Effector memory CD8-positive, alpha-beta T cell (primary cell): ENCODE results near the gene KPNA4.
"Not testable (repeated sequence)": the region's sequence is repeated elsewhere in the genome, so short reads cannot be mapped to it uniquely, and the experiment has no call there.

Experiments used
- ATAC-seq: fragments of 150-1000 bp; cut with Tn5 transposase; replicated peaks from 2 replicates; pipeline ENCODE4 v1.10.0; 2021; ENCODE audit warnings: mild to moderate bottlenecking, moderate library complexity
- DNase-seq, 3 experiments: peaks; one replicate each; pipeline ENCODE4 v3.0.0; 2021
- H3K27ac Mint-ChIP-seq, 2 donors: one replicate each; pipeline ENCODE4 v1.8.0; 2022; ENCODE audit warnings: mild to moderate bottlenecking in 2 of 2, mixed read lengths in 2 of 2, moderate library complexity in 2 of 2
- H3K27me3 Mint-ChIP-seq, 2 donors: one replicate each; pipeline ENCODE4 v1.8.0; 2022; ENCODE audit warnings: mixed read lengths in 2 of 2
- H3K36me3 Mint-ChIP-seq: one replicate; pipeline ENCODE4 v1.8.0; 2022; ENCODE audit warnings: mild to moderate bottlenecking, moderate library complexity, mixed read lengths; ENCODE audit not compliant: insufficient read depth
- H3K4me1 Mint-ChIP-seq, 2 donors: one replicate each; pipeline ENCODE4 v1.8.0; 2022; ENCODE audit warnings: low read depth in 2 of 2, mixed read lengths in 2 of 2
- H3K4me3 Mint-ChIP-seq, 2 donors: one replicate each; pipeline ENCODE4 v1.8.0; 2022; ENCODE audit warnings: mild to moderate bottlenecking in 2 of 2, mixed read lengths in 2 of 2, moderate library complexity in 2 of 2
- H3K9me3 Mint-ChIP-seq, 2 donors: one replicate each; pipeline ENCODE4 v1.8.0; 2022; ENCODE audit warnings: mixed read lengths in 2 of 2
- total RNA-seq, 9 experiments: gene quantifications; one replicate each; lab custom pipeline; 2026; lab: John Stamatoyannopoulos, UW

Gene KPNA4
- total RNA-seq, result 122 to 228 (median 176) reads per million in 9 experiments

GRCh38 chr3:160565442-160566403 is at the start of gene KPNA4:
KPNA4 (minus strand) TSS chr3:160565571; CDS start chr3:160565282, 289 bp downstream.
- DNase-seq (peak; percentile 96 to 97 (median 96)), ATAC-seq (peak; percentile 86)
- Mint-ChIP-seq H3K4me3 (peak within 1 kb of the TSS; percentile 90 to 98), H3K4me1 (peaks cover 39 to 48% of the 10 kb centered on the region in 2 donors), H3K27ac (peak within 1 kb of the TSS; percentile 98), H3K27me3 (no peaks in the 10 kb centered on the region), H3K36me3 (peaks cover 21% of the 10 kb centered on the region), H3K9me3 (peaks cover 0 to 2% of the 10 kb centered on the region in 2 donors)

- H3K9me3 Mint-ChIP-seq, result no peaks in the 10 kb centered on the region
- no peaks in the 10 kb centered on the region for H3K4me1 Mint-ChIP-seq
- peaks cover 34 to 48% of the 10 kb centered on the region in 2 donors for H3K27me3 Mint-ChIP-seq
- no peak overlapping the region for H3K27ac Mint-ChIP-seq
- ATAC-seq (no peak), DNase-seq (no peak)
- no peak overlapping the region for H3K4me3 Mint-ChIP-seq
- no peaks in the 10 kb centered on the region for H3K36me3 Mint-ChIP-seq
Observed at GRCh38 chr3:160613661-160614060, 48.3 kb upstream of the KPNA4 start.

GRCh38 chr3:160612386-160613075 is 47.2 kb upstream of the KPNA4 start:
- Mint-ChIP-seq H3K4me1 (no peaks in the 10 kb centered on the region), H3K27me3 (peaks cover 39 to 44% of the 10 kb centered on the region in 2 donors), H3K27ac (no peak overlapping the region), H3K9me3 (no peaks in the 10 kb centered on the region), H3K4me3 (no peak overlapping the region), H3K36me3 (no peaks in the 10 kb centered on the region)
- ATAC-seq (no peak), DNase-seq (no peak)

GRCh38 chr3:160611141-160611540 is 45.8 kb upstream of the KPNA4 start:
- ATAC-seq (no peak), DNase-seq (no peak)
- H3K4me1 Mint-ChIP-seq, result no peaks in the 10 kb centered on the region
- no peaks in the 10 kb centered on the region for H3K36me3 Mint-ChIP-seq
- no peak overlapping the region for H3K27ac Mint-ChIP-seq
- H3K4me3 Mint-ChIP-seq, result no peak overlapping the region
- no peaks in the 10 kb centered on the region for H3K9me3 Mint-ChIP-seq
- peaks cover 40 to 44% of the 10 kb centered on the region in 2 donors for H3K27me3 Mint-ChIP-seq

DNA sequence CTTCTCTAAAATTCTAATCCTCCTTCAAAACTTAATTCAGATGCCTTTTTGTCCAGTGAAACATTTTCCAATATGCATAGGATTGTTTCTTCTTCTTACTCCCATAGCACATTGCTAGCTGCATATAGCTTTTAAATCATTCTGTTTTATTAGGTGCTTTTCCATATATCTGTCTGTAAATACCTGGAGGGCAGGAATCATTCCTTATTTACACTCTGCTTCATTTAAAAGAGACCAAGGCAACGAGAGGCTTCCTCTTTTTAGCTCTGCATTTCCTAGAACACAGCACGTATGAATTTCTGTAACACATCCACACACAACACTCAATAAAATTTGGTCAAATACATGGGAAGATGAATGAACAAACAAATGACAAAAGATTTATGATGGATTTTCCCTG is 43.5 kb upstream of the KPNA4 start:
- no peak overlapping the region for H3K4me3 Mint-ChIP-seq
- H3K27me3 Mint-ChIP-seq, result peaks cover 33 to 35% of the 10 kb centered on the region in 2 donors
- H3K36me3 Mint-ChIP-seq, result no peaks in the 10 kb centered on the region
- no peak overlapping the region for H3K27ac Mint-ChIP-seq
- no peaks in the 10 kb centered on the region for H3K9me3 Mint-ChIP-seq
- DNase-seq, result no peak
- no peaks in the 10 kb centered on the region for H3K4me1 Mint-ChIP-seq
- ATAC-seq, result no peak

DNA sequence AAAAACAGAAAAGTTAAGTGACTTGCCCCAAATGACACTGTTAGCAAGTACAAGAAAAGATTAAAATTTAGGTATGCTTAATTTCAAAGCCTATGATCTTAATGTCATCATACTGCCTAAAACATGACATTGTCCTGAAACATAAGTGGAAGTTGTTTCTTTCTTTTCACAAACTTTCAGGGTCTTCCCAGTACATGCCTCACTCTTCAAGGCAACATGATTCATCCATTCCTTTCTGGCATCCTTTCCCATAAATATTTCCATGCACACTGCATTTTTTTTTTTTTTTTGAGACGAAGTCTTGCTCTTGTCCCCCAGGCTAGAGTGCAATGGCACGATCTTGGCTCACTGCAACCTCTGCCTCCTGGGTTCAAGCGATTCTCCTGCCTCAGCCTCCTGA is 42.5 kb upstream of the KPNA4 start:
- Mint-ChIP-seq H3K36me3 (no peaks in the 10 kb centered on the region), H3K9me3 (no peaks in the 10 kb centered on the region), H3K27ac (no peak overlapping the region), H3K4me1 (no peaks in the 10 kb centered on the region), H3K27me3 (peaks cover 30 to 32% of the 10 kb centered on the region in 2 donors), H3K4me3 (no peak overlapping the region)
- DNase-seq, result no peak
- no peak for ATAC-seq

- no peak for ATAC-seq
- Mint-ChIP-seq H3K27me3 (peaks cover 17 to 20% of the 10 kb centered on the region in 2 donors), H3K4me1 (no peaks in the 10 kb centered on the region), H3K4me3 (no peak overlapping the region), H3K36me3 (no peaks in the 10 kb centered on the region), H3K9me3 (no peaks in the 10 kb centered on the region), H3K27ac (no peak overlapping the region)
- DNase-seq, result no peak
Observed at GRCh38 chr3:160605315-160605714, 39.9 kb upstream of the KPNA4 start.

GRCh38 chr3:160603845-160604244 is 38.5 kb upstream of the KPNA4 start:
- not testable (repeated sequence) for H3K36me3 Mint-ChIP-seq, H3K9me3 Mint-ChIP-seq, ATAC-seq, DNase-seq, H3K4me3 Mint-ChIP-seq, H3K4me1 Mint-ChIP-seq, H3K27ac Mint-ChIP-seq
- H3K27me3 Mint-ChIP-seq, result peaks cover 13 to 17% of the 10 kb centered on the region in 2 donors

DNA sequence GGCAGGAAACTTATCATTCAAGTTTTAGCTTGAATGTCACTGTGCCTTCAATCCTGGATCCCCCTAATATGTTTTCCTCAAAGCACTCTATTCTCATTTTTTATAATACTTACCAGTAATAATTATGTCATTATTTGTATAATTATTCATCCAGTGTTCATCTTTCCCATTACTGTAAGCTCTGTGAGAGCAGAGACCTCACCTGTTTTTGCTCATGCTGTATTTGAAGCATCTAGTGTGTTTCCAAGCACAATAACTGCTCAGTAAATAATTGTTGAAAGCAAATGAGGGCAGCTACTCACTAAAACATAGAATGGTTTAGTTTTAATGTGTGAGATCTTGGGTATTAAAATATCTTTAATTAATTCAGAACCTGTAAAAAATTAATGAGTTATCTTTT is 36.9 kb upstream of the KPNA4 start:
- no peak overlapping the region for H3K4me3 Mint-ChIP-seq
- ATAC-seq, result no peak
- peaks cover 9% of the 10 kb centered on the region in 2 donors for H3K27me3 Mint-ChIP-seq
- no peaks in the 10 kb centered on the region for H3K9me3 Mint-ChIP-seq
- no peaks in the 10 kb centered on the region for H3K4me1 Mint-ChIP-seq
- no peak overlapping the region for H3K27ac Mint-ChIP-seq
- no peak for DNase-seq
- no peaks in the 10 kb centered on the region for H3K36me3 Mint-ChIP-seq

DNA sequence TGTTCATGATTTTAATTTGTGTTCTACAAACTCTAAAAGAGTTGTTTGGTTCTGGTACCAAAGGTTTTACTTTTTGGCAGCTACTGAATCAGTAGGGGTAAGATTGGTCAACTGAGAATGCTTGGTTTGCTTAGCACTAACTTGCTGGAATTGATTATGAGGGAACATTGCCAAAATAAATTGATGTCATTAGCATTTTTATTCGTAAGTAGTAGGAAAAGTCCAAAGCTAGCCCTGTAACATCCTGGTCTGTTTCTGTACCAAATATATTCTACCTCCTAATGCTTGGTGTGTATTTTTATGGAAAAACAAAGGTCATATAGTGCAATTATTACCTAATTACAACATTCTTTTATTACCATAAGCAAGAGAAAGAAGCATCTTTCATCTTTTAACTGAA is 35.9 kb upstream of the KPNA4 start:
- Mint-ChIP-seq H3K36me3 (no peaks in the 10 kb centered on the region), H3K4me3 (no peak overlapping the region)
- ATAC-seq, result no peak

GRCh38 chr3:160598865-160599264 is 33.5 kb upstream of the KPNA4 start:
- Mint-ChIP-seq H3K4me3 (no peak overlapping the region), H3K27me3 (peaks cover 9 to 25% of the 10 kb centered on the region in 2 donors), H3K9me3 (peaks cover 0 to 4% of the 10 kb centered on the region in 2 donors), H3K27ac (no peak overlapping the region), H3K4me1 (no peaks in the 10 kb centered on the region), H3K36me3 (no peaks in the 10 kb centered on the region)
- DNase-seq (no peak), ATAC-seq (no peak)

More for the DNA sequence above, 35.9 kb upstream of the KPNA4 start:
- peaks cover 9 to 11% of the 10 kb centered on the region in 2 donors for H3K27me3 Mint-ChIP-seq
- H3K9me3 Mint-ChIP-seq, result no peaks in the 10 kb centered on the region
- no peak for DNase-seq
- H3K27ac Mint-ChIP-seq, result no peak overlapping the region
- no peaks in the 10 kb centered on the region for H3K4me1 Mint-ChIP-seq

DNA sequence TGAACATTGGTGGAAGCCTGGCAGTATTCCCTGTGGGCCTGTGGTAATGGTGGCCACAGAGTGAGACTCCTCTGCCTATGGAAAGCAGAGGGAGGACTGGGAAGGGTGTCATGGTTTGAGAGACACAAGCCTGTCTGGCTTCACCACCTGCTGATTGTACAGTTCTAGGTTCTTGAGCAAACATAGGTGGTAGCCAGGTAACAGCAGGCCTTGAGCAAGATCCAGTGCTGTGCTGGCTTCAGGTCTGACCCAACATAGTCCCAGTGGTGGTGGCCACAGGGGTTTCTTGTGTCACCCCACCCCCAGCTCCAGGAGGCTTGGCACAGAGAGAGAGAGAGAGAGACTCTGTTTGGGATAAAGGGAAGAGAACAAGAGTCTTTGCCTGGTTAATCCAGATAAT is 22.7 kb upstream of the KPNA4 start:
- Mint-ChIP-seq H3K36me3 (no peaks in the 10 kb centered on the region), H3K9me3 (no peaks in the 10 kb centered on the region), H3K27ac (no peak overlapping the region), H3K4me1 (no peaks in the 10 kb centered on the region), H3K27me3 (peaks cover 59 to 81% of the 10 kb centered on the region in 2 donors), H3K4me3 (no peak overlapping the region)
- DNase-seq, result no peak
- ATAC-seq, result no peak

- no peaks in the 10 kb centered on the region for H3K4me1 Mint-ChIP-seq
- H3K27me3 Mint-ChIP-seq, result peaks cover 68 to 85% of the 10 kb centered on the region in 2 donors
- no peaks in the 10 kb centered on the region for H3K9me3 Mint-ChIP-seq
- ATAC-seq (no peak), DNase-seq (no peak)
- H3K27ac Mint-ChIP-seq, result no peak overlapping the region
- H3K36me3 Mint-ChIP-seq, result no peaks in the 10 kb centered on the region
- H3K4me3 Mint-ChIP-seq, result no peak overlapping the region
Observed at GRCh38 chr3:160587105-160587504, 21.7 kb upstream of the KPNA4 start.
